Natural killer cell (primary cell): Measurements from ENCODE around the gene RAB31. TPM values are rescaled to one million over a fixed set of nuclear protein-coding genes. Genes with fewer than 3 reads are reported as not detected.

Source experiments
- ATAC-seq, 3 donors: fragments of 150-1000 bp in 2 of 3; fragments of 200-7000 bp in 1 of 3; cut with Tn5 transposase; 1 replicate in 1 of 3; 2 replicates in 2 of 3; pipeline ENCODE4 v1.10.0; 2021; ENCODE audit warnings: mild to moderate bottlenecking in 2 of 3, moderate library complexity in 2 of 3
- DNase-seq, 2 donors: peaks; one replicate each; pipeline versions ENCODE4 v3.0.0 to v3.0.0-alpha.2; 2013 to 2021; ENCODE audit warnings: mixed read lengths in 1 of 2
- H3K27ac ChIP-seq: one replicate; pipeline ENCODE4 v1.5.1; 2013; ENCODE audit warnings: mild to moderate bottlenecking, low read length
- H3K27me3 ChIP-seq: one replicate; pipeline ENCODE4 v1.6.1; 2013; ENCODE audit warnings: low read length; ENCODE audit not compliant: control insufficient read depth, insufficient read depth
- H3K36me3 ChIP-seq: one replicate; pipeline ENCODE4 v1.6.1; 2013; ENCODE audit warnings: low read length; ENCODE audit not compliant: control insufficient read depth, insufficient read depth
- H3K4me1 ChIP-seq: one replicate; pipeline ENCODE4 v1.6.1; 2013; ENCODE audit warnings: low read length; ENCODE audit not compliant: control insufficient read depth, insufficient read depth
- H3K4me3 ChIP-seq: one replicate; pipeline ENCODE4 v1.5.1; 2013; ENCODE audit warnings: low read length
- H3K9me3 ChIP-seq: one replicate; pipeline ENCODE4 v1.6.1; 2013; ENCODE audit warnings: low read length; ENCODE audit not compliant: control insufficient read depth, insufficient read depth
- H3K27ac Mint-ChIP-seq, 2 donors: one replicate each; pipeline ENCODE4 v1.8.0; 2022; ENCODE audit warnings: mild to moderate bottlenecking in 2 of 2, mixed read lengths in 2 of 2, moderate library complexity in 1 of 2
- H3K27me3 Mint-ChIP-seq, 2 donors: one replicate each; pipeline ENCODE4 v1.8.0; 2022; ENCODE audit warnings: low read depth in 2 of 2, mixed read lengths in 2 of 2
- H3K36me3 Mint-ChIP-seq: one replicate; pipeline ENCODE4 v1.8.0; 2022; ENCODE audit warnings: mixed read lengths
- H3K4me1 Mint-ChIP-seq, 2 donors: one replicate each; pipeline ENCODE4 v1.8.0; 2022; ENCODE audit warnings: mixed read lengths in 2 of 2
- H3K4me3 Mint-ChIP-seq: one replicate; pipeline ENCODE4 v1.8.0; 2022; ENCODE audit warnings: mild to moderate bottlenecking, moderate library complexity, mixed read lengths
- H3K9me3 Mint-ChIP-seq, 2 donors: one replicate each; pipeline ENCODE4 v1.8.0; 2022; ENCODE audit warnings: mixed read lengths in 2 of 2
- CTCF ChIP-seq: fragments of 200-600 bp; IDR thresholded peaks from one replicate; pipeline ENCODE4 v1.8.0; 2022; ENCODE audit warnings: antibody characterized with exemption
- WGBS: methylation state at CpG from one replicate; pipeline ENCODE4 v1.1.7; 2013; ENCODE audit warnings: missing lambda C conversion rate; ENCODE audit not compliant: insufficient coverage; 5-methylcytosine and 5-hydroxymethylcytosine counted together
- intact Hi-C: fragments of 100-400 bp; cut with micrococcal nuclease; formaldehyde crosslinking; loops from one replicate; pipeline ENCODE4 v1.14.2; 2022
- total RNA-seq, 4 donors: library from RNA; stranded (reverse); fragments of 120-200 nt in 1 of 4; gene quantifications; one replicate each; pipeline versions ENCODE4 v1.2.3 to v1.2.4, GENCODE V29; 2013 to 2022

Gene RAB31
- total RNA-seq, 3 donors from 2014 or later (not counting 1 experiment from before 2014, with no cell fraction given): 5.3 to 26.1 (median 9.9) TPM

DNA sequence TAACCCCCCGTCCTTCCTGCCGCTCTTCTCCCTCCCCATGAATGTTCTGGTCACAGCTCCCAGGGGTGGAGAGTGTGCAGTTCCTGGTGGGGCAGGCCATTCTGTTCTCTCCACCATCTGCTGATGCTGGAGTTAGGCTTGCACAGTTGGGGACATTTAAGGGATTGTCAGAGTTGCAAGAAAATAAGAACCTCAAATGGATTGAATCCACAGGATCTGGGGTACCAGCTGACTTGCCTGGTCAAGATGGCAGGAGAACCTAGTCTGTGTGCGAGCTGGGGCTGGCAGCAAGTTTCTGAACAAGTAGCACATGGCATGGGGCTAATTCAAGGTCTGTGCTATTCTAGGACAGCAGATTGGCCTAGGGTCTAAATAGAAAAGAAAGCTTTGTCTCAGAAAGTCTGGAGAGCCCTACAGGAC is 116.9 kb downstream of the RAB31 start:
- no peak for DNase-seq
- intact Hi-C loops: no loop called here
- no peak overlapping the region for H3K27ac Mint-ChIP-seq
- H3K4me3 Mint-ChIP-seq: no peak overlapping the region
- H3K4me1 ChIP-seq: peaks cover 5% of the 10 kb centered on the region
- no peaks in the 10 kb centered on the region for H3K36me3 ChIP-seq
- TF ChIP-seq CTCF: no peak
- peaks cover 0 to 7% of the 10 kb centered on the region in 2 donors for H3K27me3 Mint-ChIP-seq
- H3K4me3 ChIP-seq: no peak overlapping the region
- 94% methylated on average over 3 of the region's 3 CpGs for WGBS
- H3K27ac ChIP-seq: no peak overlapping the region
- peaks cover 0 to 4% of the 10 kb centered on the region in 2 donors for H3K4me1 Mint-ChIP-seq
- no peaks in the 10 kb centered on the region for H3K9me3 Mint-ChIP-seq
- H3K27me3 ChIP-seq: no peaks in the 10 kb centered on the region
- no peaks in the 10 kb centered on the region for H3K9me3 ChIP-seq
- no peaks in the 10 kb centered on the region for H3K36me3 Mint-ChIP-seq
- ATAC-seq: no peak

- no peak for TF ChIP-seq CTCF
- no peak for DNase-seq
- no peak overlapping the region for H3K27ac ChIP-seq
- no peak overlapping the region for H3K27ac Mint-ChIP-seq
- no peaks in the 10 kb centered on the region for H3K27me3 ChIP-seq
- peaks cover 0 to 7% of the 10 kb centered on the region in 2 donors for H3K27me3 Mint-ChIP-seq
- intact Hi-C loops: no loop called here
- no peak overlapping the region for H3K4me3 ChIP-seq
- H3K9me3 Mint-ChIP-seq: no peaks in the 10 kb centered on the region
- peaks cover 5% of the 10 kb centered on the region for H3K4me1 ChIP-seq
- H3K4me3 Mint-ChIP-seq: no peak overlapping the region
- H3K36me3 ChIP-seq: no peaks in the 10 kb centered on the region
- ATAC-seq: peak in 1 of 3 donors; percentile 63
- WGBS: 31% methylated on average over 6 of the region's 6 CpGs
- no peaks in the 10 kb centered on the region for H3K36me3 Mint-ChIP-seq
- no peaks in the 10 kb centered on the region for H3K9me3 ChIP-seq
- H3K4me1 Mint-ChIP-seq: peaks cover 0 to 4% of the 10 kb centered on the region in 2 donors
These were observed 117.5 kb downstream of the RAB31 start for GRCh38 chr18:9825571-9826073.

DNA sequence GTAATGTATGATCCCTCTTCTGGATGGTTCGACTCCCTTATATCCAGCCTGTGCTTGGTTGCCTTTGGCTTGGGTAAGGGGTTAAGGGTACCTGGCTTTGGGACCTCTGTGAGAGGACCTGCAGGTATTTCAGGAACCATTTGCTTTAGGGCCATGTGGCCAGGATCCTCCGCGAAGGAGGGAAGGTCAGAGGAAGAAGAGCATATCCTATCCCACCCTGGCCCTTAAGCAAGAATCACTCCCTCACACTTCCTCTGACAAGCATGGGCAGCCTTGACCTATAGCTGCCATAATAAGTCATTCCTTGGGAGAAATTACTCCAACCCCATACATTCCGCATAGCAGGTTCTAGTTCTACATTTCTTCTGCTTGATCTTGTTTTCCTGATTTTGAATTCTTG is 118.6 kb downstream of the RAB31 start:
- Histone ChIP-seq H3K4me1 (peaks cover 5% of the 10 kb centered on the region), H3K27ac (no peak overlapping the region), H3K9me3 (no peaks in the 10 kb centered on the region), H3K36me3 (no peaks in the 10 kb centered on the region), H3K27me3 (no peaks in the 10 kb centered on the region), H3K4me3 (no peak overlapping the region)
- H3K27me3 Mint-ChIP-seq: peaks cover 0 to 7% of the 10 kb centered on the region in 2 donors
- H3K36me3 Mint-ChIP-seq: no peaks in the 10 kb centered on the region
- no peak overlapping the region for H3K27ac Mint-ChIP-seq
- ATAC-seq (no peak), DNase-seq (no peak)
- no peak for TF ChIP-seq CTCF
- 93% methylated on average over 3 of the region's 4 CpGs for WGBS
- intact Hi-C loops: no loop called here
- peaks cover 0 to 4% of the 10 kb centered on the region in 2 donors for H3K4me1 Mint-ChIP-seq
- H3K9me3 Mint-ChIP-seq: no peaks in the 10 kb centered on the region
- no peak overlapping the region for H3K4me3 Mint-ChIP-seq

DNA sequence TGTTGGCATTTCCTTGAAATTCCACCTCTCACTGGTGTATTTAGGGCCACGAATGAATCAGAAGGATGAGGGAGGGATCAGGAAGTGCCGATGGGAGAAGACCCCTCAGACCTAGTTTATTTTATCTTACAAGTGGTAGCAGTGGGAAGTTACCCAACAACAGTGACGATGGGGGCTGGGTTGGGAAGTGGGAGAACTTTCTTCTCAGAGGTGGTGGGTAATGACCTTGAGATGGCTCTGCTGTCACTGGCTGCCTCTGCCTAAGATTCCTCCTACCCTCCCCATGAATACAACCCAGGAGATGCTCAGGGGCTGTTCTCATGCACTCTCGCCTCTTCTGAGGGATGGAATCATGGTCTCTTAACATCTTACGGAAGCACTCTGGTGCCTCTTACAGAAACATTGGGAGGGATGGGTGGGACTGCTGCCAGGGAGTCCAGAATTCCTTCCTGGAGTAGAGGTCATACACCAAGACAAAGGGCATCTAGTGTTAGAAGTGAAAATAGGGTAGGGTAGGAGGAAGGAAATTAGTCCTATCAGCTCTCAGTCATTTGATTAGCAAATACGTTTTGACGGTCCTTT is 119.2 kb downstream of the RAB31 start:
- Mint-ChIP-seq H3K4me3 (no peak overlapping the region), H3K27me3 (peaks cover 0 to 7% of the 10 kb centered on the region in 2 donors), H3K27ac (no peak overlapping the region), H3K36me3 (no peaks in the 10 kb centered on the region), H3K4me1 (peaks cover 0 to 4% of the 10 kb centered on the region in 2 donors), H3K9me3 (no peaks in the 10 kb centered on the region)
- no peak overlapping the region for H3K27ac ChIP-seq
- ATAC-seq (no peak), DNase-seq (no peak)
- TF ChIP-seq CTCF: no peak
- no peak overlapping the region for H3K4me3 ChIP-seq
- H3K9me3 ChIP-seq: no peaks in the 10 kb centered on the region
- intact Hi-C loops: no loop called here
- no peaks in the 10 kb centered on the region for H3K36me3 ChIP-seq
- no peaks in the 10 kb centered on the region for H3K27me3 ChIP-seq
- H3K4me1 ChIP-seq: peaks cover 5% of the 10 kb centered on the region
- WGBS: 84% methylated on average over 6 of the region's 7 CpGs
